Measurements from ENCODE around the gene CSTPP1. TPM values are rescaled to one million over a fixed set of nuclear protein-coding genes. Genes with fewer than 3 reads are reported as not detected.
"Not testable (repeated sequence)": the region's sequence is repeated elsewhere in the genome, so short reads cannot be mapped to it uniquely, and the experiment has no call there.

CSTPP1 gene
- total and polyA plus RNA-seq, 2 donors, result 20.7 to 20.9 TPM

GRCh38 chr11:47118958-47119688 is 182.6 kb downstream of the CSTPP1 start:
- not testable (repeated sequence) for H3K27ac ChIP-seq (ENCODE audit: low read depth); H3K36me3 ChIP-seq (ENCODE audit: insufficient read depth); H3K4me1 ChIP-seq (ENCODE audit: insufficient read depth); H3K4me3 ChIP-seq (ENCODE audit: low read depth, low read length); DNase-seq (ENCODE audit: extremely low spot score)
- 85% methylated on average over 20 of the region's 20 CpGs for WGBS

GRCh38 chr11:47121056-47121455 is 184.5 kb downstream of the CSTPP1 start:
- DNase-seq (ENCODE audit: extremely low spot score), result no peak
- 71% methylated on average over 2 of the region's 2 CpGs for WGBS

GRCh38 chr11:47121731-47122130 is 185.2 kb downstream of the CSTPP1 start:
- no peak for DNase-seq (ENCODE audit: extremely low spot score)
- H3K4me1 ChIP-seq (ENCODE audit: insufficient read depth), result no peaks in the 10 kb centered on the region
- no peak overlapping the region for H3K4me3 ChIP-seq (ENCODE audit: low read depth, low read length)
- no peak overlapping the region for H3K27ac ChIP-seq (ENCODE audit: low read depth)
- 65% methylated on average over 2 of the region's 2 CpGs for WGBS
- no peaks in the 10 kb centered on the region for H3K36me3 ChIP-seq (ENCODE audit: insufficient read depth)

More at GRCh38 chr11:47121056-47121455, 184.5 kb downstream of the CSTPP1 start:
- H3K27ac ChIP-seq (ENCODE audit: low read depth), result no peak overlapping the region
- H3K4me3 ChIP-seq (ENCODE audit: low read depth, low read length), result no peak overlapping the region
- H3K36me3 ChIP-seq (ENCODE audit: insufficient read depth), result no peaks in the 10 kb centered on the region
- no peaks in the 10 kb centered on the region for H3K4me1 ChIP-seq (ENCODE audit: insufficient read depth)

- Histone ChIP-seq H3K27ac (ENCODE audit: low read depth) (no peak overlapping the region), H3K4me1 (ENCODE audit: insufficient read depth) (no peaks in the 10 kb centered on the region), H3K36me3 (ENCODE audit: insufficient read depth) (no peaks in the 10 kb centered on the region), H3K4me3 (ENCODE audit: low read depth, low read length) (no peak overlapping the region)
- DNase-seq (ENCODE audit: extremely low spot score), result no peak
- WGBS, result 78% methylated on average over 2 of the region's 2 CpGs
These were observed 186.5 kb downstream of the CSTPP1 start for GRCh38 chr11:47123094-47123493.

GRCh38 chr11:47124675-47125074 is 188.1 kb downstream of the CSTPP1 start:
- no peak for DNase-seq (ENCODE audit: extremely low spot score)
- Histone ChIP-seq H3K36me3 (ENCODE audit: insufficient read depth) (no peaks in the 10 kb centered on the region), H3K27ac (ENCODE audit: low read depth) (no peak overlapping the region), H3K4me3 (ENCODE audit: low read depth, low read length) (no peak overlapping the region), H3K4me1 (ENCODE audit: insufficient read depth) (no peaks in the 10 kb centered on the region)
- 72% methylated on average over 1 of the region's 1 CpG for WGBS

DNA sequence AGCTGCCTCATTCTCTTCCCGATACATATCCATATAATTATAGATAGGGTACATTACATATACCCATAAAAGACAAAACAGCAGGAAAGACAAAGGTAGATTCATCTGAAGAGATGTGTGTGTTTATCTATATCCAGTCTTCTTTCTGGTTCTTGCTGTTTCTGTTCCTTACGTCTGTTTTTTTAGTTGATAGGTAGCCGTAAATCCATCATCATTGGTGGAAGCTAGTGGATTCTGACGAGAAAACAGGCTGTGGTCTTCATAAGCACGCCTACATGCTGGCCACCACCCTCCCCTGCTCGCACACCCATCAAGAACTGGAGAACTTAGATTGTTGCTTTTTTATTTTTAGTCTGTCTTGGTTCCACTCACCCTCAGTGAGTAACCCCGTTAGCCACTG is 188.5 kb downstream of the CSTPP1 start:
- no peak for DNase-seq (ENCODE audit: extremely low spot score)
- Histone ChIP-seq H3K4me1 (ENCODE audit: insufficient read depth) (no peaks in the 10 kb centered on the region), H3K4me3 (ENCODE audit: low read depth, low read length) (no peak overlapping the region), H3K36me3 (ENCODE audit: insufficient read depth) (no peaks in the 10 kb centered on the region), H3K27ac (ENCODE audit: low read depth) (no peak overlapping the region)
- 86% methylated on average over 7 of the region's 7 CpGs for WGBS

- no peak overlapping the region for H3K4me3 ChIP-seq (ENCODE audit: low read depth, low read length)
- H3K36me3 ChIP-seq (ENCODE audit: insufficient read depth), result no peaks in the 10 kb centered on the region
- no peak overlapping the region for H3K27ac ChIP-seq (ENCODE audit: low read depth)
- DNase-seq (ENCODE audit: extremely low spot score), result no peak
- WGBS, result 76% methylated on average over 2 of the region's 2 CpGs
- H3K4me1 ChIP-seq (ENCODE audit: insufficient read depth), result no peaks in the 10 kb centered on the region
These were observed 190.7 kb downstream of the CSTPP1 start for GRCh38 chr11:47127213-47127612.

DNA sequence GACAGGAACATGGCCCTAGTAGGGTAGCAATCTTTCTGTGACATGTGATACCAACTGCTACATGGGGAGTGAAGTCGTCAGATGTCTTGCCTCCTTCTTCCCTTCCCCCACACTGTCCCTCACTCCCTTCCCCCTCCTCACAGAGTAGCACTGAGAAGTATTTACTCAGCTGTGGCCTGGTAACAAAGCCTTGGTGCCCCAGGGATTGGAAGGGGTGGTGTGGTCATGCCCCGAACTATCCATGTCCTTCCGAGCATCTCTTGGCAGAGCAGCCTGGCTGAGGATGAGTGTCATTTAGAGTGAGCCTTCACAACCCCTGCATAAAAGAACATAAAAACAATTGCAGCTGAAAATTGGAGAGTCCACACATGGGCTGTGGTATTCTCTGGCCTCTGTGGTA is 194.0 kb downstream of the CSTPP1 start:
- H3K36me3 ChIP-seq (ENCODE audit: insufficient read depth), result no peaks in the 10 kb centered on the region
- no peak for DNase-seq (ENCODE audit: extremely low spot score)
- H3K4me3 ChIP-seq (ENCODE audit: low read depth, low read length), result no peak overlapping the region
- 79% methylated on average over 3 of the region's 3 CpGs for WGBS
- no peaks in the 10 kb centered on the region for H3K4me1 ChIP-seq (ENCODE audit: insufficient read depth)
- no peak overlapping the region for H3K27ac ChIP-seq (ENCODE audit: low read depth)

GRCh38 chr11:47131136-47131535 is 194.6 kb downstream of the CSTPP1 start:
- Histone ChIP-seq H3K4me3 (ENCODE audit: low read depth, low read length) (no peak overlapping the region), H3K4me1 (ENCODE audit: insufficient read depth) (no peaks in the 10 kb centered on the region), H3K36me3 (ENCODE audit: insufficient read depth) (no peaks in the 10 kb centered on the region), H3K27ac (ENCODE audit: low read depth) (no peak overlapping the region)
- WGBS, result 96% methylated on average over 2 of the region's 2 CpGs
- no peak for DNase-seq (ENCODE audit: extremely low spot score)

GRCh38 chr11:47132490-47132889 is 195.9 kb downstream of the CSTPP1 start:
- no peaks in the 10 kb centered on the region for H3K36me3 ChIP-seq (ENCODE audit: insufficient read depth)
- no peak for DNase-seq (ENCODE audit: extremely low spot score)
- no peak overlapping the region for H3K4me3 ChIP-seq (ENCODE audit: low read depth, low read length)
- no peak overlapping the region for H3K27ac ChIP-seq (ENCODE audit: low read depth)
- no peaks in the 10 kb centered on the region for H3K4me1 ChIP-seq (ENCODE audit: insufficient read depth)

GRCh38 chr11:47132981-47133380 is 196.4 kb downstream of the CSTPP1 start:
- Histone ChIP-seq H3K4me3 (ENCODE audit: low read depth, low read length) (no peak overlapping the region), H3K36me3 (ENCODE audit: insufficient read depth) (no peaks in the 10 kb centered on the region), H3K4me1 (ENCODE audit: insufficient read depth) (no peaks in the 10 kb centered on the region), H3K27ac (ENCODE audit: low read depth) (no peak overlapping the region)
- whole genome bisulfite sequencing, result 83% methylated on average over 1 of the region's 1 CpG
- no peak for DNase-seq (ENCODE audit: extremely low spot score)

- Histone ChIP-seq H3K27ac (ENCODE audit: low read depth) (no peak overlapping the region), H3K4me3 (ENCODE audit: low read depth, low read length) (no peak overlapping the region), H3K36me3 (ENCODE audit: insufficient read depth) (no peaks in the 10 kb centered on the region), H3K4me1 (ENCODE audit: insufficient read depth) (no peaks in the 10 kb centered on the region)
- no peak for DNase-seq (ENCODE audit: extremely low spot score)
- WGBS, result 79% methylated on average over 3 of the region's 3 CpGs
These were observed 199.8 kb downstream of the CSTPP1 start for GRCh38 chr11:47136327-47136726.

GRCh38 chr11:47136921-47137320 is 200.4 kb downstream of the CSTPP1 start:
- WGBS, result 95% methylated on average over 3 of the region's 3 CpGs
- DNase-seq (ENCODE audit: extremely low spot score), result no peak
- Histone ChIP-seq H3K27ac (ENCODE audit: low read depth) (no peak overlapping the region), H3K4me3 (ENCODE audit: low read depth, low read length) (no peak overlapping the region), H3K4me1 (ENCODE audit: insufficient read depth) (no peaks in the 10 kb centered on the region), H3K36me3 (ENCODE audit: insufficient read depth) (no peaks in the 10 kb centered on the region)

- no peak overlapping the region for H3K27ac ChIP-seq (ENCODE audit: low read depth)
- no peak overlapping the region for H3K4me3 ChIP-seq (ENCODE audit: low read depth, low read length)
- 97% methylated on average over 2 of the region's 2 CpGs for WGBS
- H3K4me1 ChIP-seq (ENCODE audit: insufficient read depth), result no peaks in the 10 kb centered on the region
- DNase-seq (ENCODE audit: extremely low spot score), result no peak
- H3K36me3 ChIP-seq (ENCODE audit: insufficient read depth), result no peaks in the 10 kb centered on the region
These were observed 200.9 kb downstream of the CSTPP1 start for GRCh38 chr11:47137476-47137875.

DNA sequence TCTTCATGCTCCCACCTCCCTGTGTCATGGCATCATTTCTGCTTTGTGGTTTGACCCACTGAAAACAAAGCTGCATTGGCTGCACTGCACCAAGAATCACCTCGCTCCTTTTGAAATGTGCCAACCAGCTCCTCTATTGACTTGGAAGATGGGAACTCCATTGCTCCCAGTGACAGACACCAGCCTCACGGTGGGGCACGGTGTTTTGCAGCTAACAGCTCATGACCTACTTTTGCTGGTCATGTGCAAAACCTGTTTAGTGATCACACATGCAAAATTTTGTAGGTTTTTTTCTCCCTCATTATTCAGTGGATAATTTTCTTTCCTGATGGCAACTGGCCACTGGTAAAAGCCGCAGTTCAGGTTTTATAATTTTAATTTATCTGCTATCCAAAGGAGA is 203.3 kb downstream of the CSTPP1 start:
- WGBS, result 87% methylated on average over 4 of the region's 4 CpGs
- Histone ChIP-seq H3K4me3 (ENCODE audit: low read depth, low read length) (no peak overlapping the region), H3K27ac (ENCODE audit: low read depth) (no peak overlapping the region), H3K4me1 (ENCODE audit: insufficient read depth) (no peaks in the 10 kb centered on the region), H3K36me3 (ENCODE audit: insufficient read depth) (no peaks in the 10 kb centered on the region)
- DNase-seq (ENCODE audit: extremely low spot score), result no peak
